Activated CD4-positive, CD25-positive, alpha-beta regulatory T cell treated with anti-CD3 and anti-CD28 coated beads, Interleukin-2, amount 50 U/mL, for 72 hours (primary cell): Measurements from ENCODE around the gene ASB1.

ENCODE experiments used
- DNase-seq: peaks from one replicate; pipeline ENCODE4 v3.0.0; 2021

ASB1 gene

DNA sequence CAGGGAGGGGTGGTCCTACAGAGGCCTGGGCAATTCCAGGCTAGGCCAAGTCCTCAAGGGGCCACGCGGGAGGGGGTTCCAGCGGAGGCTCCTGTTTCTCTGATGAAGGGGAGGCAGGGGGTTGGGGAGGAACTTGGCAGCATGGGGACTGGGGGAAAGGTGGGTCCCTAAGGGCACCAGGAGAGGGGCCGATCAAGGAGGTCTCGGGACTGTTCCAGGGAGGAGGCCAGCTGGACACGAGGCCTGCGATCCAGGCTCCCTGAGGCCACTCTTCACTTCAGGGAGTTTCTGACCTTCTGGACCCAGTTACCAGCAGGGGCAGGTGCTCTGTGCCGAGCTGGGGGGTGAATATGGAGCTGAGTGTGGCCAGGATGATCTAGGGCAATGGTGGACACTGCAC lies 71.5 kb downstream of the ASB1 start:
- no peak for DNase-seq

DNA sequence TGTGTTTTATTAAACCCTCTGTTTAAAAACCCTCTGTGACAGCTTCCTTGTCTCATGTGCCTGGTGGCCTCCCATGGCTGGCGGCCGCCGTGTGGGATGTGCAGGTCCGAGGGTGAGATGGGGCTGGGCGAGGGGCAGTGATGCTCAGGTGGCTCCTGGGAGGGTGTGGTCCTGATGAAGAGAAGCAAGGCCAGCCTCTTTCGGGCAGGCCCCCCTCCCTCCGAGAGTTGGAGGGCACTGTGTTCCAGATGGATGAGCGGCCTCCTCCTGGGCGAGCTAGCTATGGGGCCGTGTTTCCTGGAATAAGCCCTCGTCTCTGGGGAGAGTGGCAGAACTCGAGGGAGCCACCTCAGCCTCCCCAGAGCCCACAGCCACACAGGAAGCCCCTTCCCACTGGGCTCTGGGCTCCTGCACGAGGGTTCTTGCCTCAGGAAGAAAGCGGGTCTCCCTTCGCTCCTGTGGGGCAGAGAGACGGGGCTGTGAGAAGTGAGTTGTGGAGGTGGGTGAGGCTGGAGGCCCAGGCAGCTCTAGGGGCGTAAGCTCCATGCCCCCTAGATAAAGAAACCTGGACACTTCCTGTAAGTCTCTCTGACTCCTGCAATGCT lies 72.1 kb downstream of the ASB1 start:
- no peak for DNase-seq

DNA sequence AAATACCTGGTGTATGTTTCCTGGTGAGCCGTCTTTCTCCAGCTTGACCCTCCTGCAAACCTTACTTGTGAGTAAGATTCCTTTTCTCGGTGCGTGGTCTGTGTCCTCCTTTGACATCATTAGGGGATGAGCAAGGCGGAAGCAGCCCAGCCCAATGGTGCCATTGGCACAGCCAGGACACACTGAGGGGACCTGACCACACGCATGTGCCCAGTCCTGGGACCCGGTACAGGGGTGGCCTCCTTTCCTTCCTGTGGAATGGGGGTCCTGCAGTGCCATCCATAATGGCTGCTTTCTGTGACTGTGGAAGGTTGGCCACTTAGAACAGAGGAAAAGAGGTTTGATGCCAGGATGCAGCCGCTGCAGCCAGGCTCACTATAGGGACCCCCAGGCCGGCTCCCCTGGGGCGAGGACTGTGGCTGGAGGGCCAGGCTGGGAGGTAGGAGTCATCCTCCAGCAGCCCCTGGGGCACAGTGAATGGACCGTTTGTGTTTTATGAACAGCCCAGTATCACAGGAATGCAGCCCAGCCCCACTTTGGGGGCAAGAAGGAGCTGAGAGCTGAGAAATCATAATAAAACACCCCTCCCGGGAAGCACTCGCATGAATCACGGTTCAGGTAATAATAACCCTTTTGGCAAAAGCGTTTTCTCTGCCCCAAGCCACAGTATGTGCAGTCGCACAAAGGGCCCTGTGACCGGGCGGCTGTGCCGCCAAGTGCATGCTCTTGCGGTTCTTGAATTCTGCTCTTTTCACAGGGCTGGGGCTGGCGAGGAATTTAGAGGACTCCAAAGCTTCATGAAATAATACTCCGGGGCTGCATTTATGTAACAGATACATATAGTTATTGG lies 73.2 kb downstream of the ASB1 start:
- DNase-seq, result no peak

GRCh38 chr2:238501311-238501710 lies 74.6 kb downstream of the ASB1 start:
- no peak for DNase-seq
